Measurements from ENCODE around the gene OPN4.
A peak's percentile ranks its signal among the peaks of the same experiment; 100 is the strongest.

Gene OPN4

GRCh38 chr10:86648704-86649427, 5.5 kb upstream of the OPN4 start:
- DNase-seq: peak; percentile 20

- no peak for DNase-seq
These were observed 4.7 kb upstream of the OPN4 start for GRCh38 chr10:86649471-86650150.

DNA sequence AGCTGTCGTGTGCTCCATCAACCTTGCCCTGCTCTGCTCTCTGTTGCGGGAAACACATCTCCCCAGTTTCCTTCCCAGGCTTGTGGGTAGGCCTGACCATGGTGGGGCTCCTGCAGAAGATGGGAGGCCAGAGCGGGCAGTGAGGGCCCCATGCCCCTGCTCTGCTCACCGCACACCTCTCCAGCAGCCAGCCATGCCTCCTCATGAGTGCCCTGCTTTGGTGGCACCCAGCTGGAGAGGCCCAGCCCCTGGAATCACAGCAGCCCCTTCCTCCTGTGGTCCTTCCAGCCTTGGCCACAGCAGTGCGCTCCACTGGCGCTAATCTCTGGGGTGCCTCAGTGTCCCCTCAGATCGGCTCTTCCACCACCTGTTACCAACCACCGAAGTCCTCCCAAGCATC, 4.2 kb upstream of the OPN4 start:
- DNase-seq: no peak

- DNase-seq: no peak
These were observed 3.3 kb upstream of the OPN4 start for GRCh38 chr10:86651021-86651471.

GRCh38 chr10:86651631-86652331, 2.6 kb upstream of the OPN4 start:
- DNase-seq: no peak

GRCh38 chr10:86652361-86653202, 1.8 kb upstream of the OPN4 start:
- no peak for DNase-seq

DNA sequence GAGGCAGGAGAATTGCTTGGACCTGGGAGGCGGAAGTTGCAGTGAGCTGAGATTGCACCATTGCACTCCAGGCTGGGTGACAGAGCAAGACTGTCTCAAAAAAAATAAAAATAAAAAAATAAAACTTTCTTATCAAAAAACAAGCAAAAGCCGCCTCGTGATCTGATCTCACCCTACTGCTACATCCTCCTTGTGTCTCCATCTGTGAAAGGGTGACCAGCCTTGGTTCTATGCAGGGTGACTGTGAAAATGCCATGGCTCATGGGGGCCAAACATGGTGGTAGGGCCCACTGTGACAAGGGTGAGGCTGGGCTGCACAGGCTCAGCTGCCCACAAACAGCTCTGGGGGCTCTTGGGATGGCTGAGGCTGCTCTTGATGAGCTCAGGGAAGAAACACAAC, 968 bp upstream of the OPN4 start:
- DNase-seq: no peak

- no peak for DNase-seq
These were observed 360 bp upstream of the OPN4 start for GRCh38 chr10:86653987-86654386.

DNA sequence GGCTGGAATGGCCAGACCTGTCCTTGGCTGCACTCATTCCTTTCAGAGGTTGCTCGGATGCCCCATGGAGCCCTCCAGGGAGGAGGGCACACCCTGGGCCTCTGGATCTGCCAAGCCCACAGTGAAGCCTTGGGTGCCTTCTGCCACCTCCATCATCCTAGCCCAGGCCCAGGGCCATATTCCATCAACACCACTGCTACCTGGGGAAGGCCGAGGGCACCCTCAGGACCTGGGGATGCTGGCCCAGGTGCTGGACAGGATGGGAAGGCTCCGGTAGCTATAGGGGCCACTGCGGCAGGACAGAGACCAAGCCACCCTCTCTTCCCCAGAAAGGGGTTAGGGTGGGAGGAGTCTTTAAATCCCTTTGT, 810 bp downstream of the OPN4 start:
- no peak for DNase-seq

DNA sequence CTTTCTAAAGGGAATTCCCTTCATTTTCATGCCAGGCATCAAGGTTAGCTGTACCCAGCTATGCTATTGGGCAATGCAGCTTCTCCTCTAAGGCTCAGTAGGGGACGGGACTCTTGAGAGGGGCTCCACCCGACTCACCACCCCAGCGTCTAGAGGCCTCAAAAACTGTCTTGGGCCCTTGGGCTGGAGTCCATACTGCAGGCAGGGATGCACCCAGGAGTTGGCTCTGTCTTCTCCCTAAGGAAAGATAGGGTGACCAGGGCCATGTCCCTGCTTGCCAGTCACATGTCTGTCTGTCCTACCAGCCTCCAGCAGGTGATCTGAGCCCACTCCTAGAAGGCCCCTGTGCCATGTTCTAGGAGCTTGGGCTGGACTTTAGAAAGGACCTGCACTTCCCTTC, 1.2 kb downstream of the OPN4 start:
- no peak for DNase-seq

DNA sequence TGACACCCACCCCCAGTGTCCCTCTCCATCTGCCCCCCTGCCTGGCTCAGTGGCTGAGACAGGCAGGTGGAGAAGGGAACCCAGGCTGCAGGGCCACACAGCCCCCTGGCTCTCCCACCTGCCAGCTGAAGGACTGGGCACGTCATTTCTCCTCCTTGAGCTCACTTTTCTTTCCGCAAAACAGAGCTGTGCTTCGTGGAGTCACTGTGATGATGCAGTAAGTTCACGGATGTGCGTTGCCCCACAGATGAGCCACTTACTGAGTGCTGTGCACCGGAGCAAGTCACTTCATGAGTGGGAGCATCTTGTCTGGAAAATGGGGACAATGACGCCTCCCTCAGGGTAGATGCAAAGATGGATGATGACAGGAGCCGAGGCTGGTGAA, 2.7 kb downstream of the OPN4 start:
- no peak for DNase-seq

DNA sequence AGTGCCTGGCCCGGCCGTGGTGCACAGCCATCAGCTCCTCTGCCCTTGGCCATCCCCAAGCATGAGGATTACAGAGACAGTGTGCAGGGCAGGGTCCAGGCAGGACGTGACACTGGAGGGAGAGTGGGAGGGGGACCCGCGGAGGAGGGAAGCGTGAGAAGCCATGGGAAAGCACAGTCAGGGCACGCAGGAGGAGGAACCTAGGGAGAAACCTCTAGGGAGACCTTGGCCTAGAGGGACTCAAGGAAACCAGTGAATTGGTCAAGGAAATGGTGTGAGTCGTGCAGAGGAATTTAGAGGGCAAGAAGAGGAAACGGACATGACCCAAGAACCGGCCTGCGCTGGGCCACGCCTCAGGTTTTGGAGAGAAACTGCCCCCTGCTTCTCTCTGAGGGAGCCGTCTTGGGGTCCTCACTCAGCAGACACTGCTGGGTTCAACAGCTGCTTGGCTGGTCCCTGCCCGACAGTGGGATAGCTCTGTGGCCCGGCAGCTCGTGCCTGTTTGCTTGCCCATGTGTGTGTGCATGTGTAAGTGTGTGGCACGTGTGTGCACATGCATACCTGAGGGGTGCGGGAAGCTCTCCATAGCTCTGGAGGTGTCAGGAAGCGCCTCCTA, 3.2 kb downstream of the OPN4 start:
- no peak for DNase-seq

GRCh38 chr10:86658261-86658741, 4.0 kb downstream of the OPN4 start:
- no peak for DNase-seq

GRCh38 chr10:86658751-86659150, 4.4 kb downstream of the OPN4 start:
- DNase-seq: no peak

GRCh38 chr10:86659161-86659691, 4.9 kb downstream of the OPN4 start:
- no peak for DNase-seq

GRCh38 chr10:86659721-86660453, 5.5 kb downstream of the OPN4 start:
- DNase-seq: no peak

DNA sequence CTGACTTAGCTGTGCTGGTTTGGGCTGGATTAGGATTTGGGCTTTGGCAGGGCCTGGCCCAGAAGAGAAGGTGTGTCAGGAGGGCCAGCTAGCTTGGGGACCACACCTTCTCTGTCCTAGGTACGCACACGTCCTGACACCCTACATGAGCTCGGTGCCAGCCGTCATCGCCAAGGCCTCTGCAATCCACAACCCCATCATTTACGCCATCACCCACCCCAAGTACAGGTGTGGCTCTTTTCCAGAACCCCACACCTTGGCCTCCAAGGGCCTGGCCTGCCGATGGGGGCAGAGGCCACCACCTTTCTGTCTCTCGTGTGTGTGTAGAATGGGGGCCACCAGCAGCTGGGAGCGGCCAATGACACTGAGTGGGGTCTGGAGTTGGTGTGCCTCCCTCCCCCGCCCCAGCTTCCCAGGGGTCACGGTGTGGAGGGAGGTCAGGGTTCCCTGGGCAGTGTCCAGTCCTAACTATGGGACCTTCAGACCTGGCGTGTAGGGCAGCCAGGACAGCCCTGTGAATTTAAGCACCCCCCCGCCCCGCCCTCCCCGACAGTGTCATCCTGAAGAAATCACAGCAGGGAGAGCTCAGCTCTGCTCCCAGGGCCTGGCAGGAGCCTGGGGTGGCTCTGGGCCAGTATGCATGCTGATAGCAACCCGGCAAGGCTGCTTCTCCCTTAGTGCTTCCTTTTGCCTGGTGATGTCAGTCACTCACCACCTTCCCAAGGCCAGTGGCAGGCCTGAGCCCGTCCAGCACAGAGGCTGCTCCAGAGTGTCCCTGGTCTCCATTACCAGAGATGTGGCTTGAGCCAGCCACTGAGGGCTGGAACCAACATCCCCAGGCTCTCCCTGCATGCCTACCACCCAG, 7.0 kb downstream of the OPN4 start:
- DNase-seq: no peak

GRCh38 chr10:86662186-86663045, 8.1 kb downstream of the OPN4 start:
- no peak for DNase-seq

GRCh38 chr10:86663046-86663345, 8.6 kb downstream of the OPN4 start:
- no peak for DNase-seq
